GM12878 (cell line): ENCODE data around the gene CNGB1. TPM values are rescaled to one million over a fixed set of nuclear protein-coding genes. Genes with fewer than 3 reads are reported as not detected.

ENCODE experiments used
- ATAC-seq: fragments of 200-7000 bp; cut with Tn5 transposase; 3 replicates; pipeline ENCODE4 v1.9.1; 2020; ENCODE audit warnings: mild to moderate bottlenecking, moderate library complexity
- BruUV-seq: library from RNA; stranded (reverse); fragments of 400-500 nt; replicated peaks from 2 replicates; lab custom pipeline; 2021; lab: Mats Ljungman, UMichigan
- CTCF ChIA-PET: fragments of 300-600 bp; sonication (Branson Sonifier 250); formaldehyde crosslinking; extraction: SDS; loops from one replicate; lab custom pipeline; 2021; ENCODE audit warnings: inconsistent platforms; lab: Yijun Ruan, JAX
- POLR2A ChIA-PET: fragments of 350-600 bp; formaldehyde crosslinking; extraction: SDS; loops from one replicate; lab custom pipeline; 2021; ENCODE audit warnings: inconsistent platforms; lab: Charles Lee
- RAD21 ChIA-PET: fragments of 300-600 bp; sonication (Branson Sonifier 250); formaldehyde crosslinking; loops from one replicate; lab custom pipeline; 2023; ENCODE audit warnings: antibody characterized with exemption; ENCODE audit not compliant: unreplicated experiment; lab: Charles Lee
- SMC1A ChIA-PET: fragments of 300-600 bp; sonication (Branson Sonifier 250); formaldehyde crosslinking; loops from one replicate; lab custom pipeline; 2023; ENCODE audit not compliant: unreplicated experiment, uncharacterized antibody; lab: Charles Lee
- DNase-seq: peaks from one replicate; pipeline ENCODE4 v3.0.0-alpha.2; 2011; ENCODE audit warnings: low read depth, low spot score
- FAIRE-seq: peaks from 3 replicates; lab custom pipeline; 2011; peaks lifted over from hg19 to GRCh38; lab: Jason Lieb, UNC
- H2AFZ ChIP-seq: 2 replicates; pipeline ENCODE4 v1.6.0; 2011; ENCODE audit warnings: low read depth, low read length, control low read depth; ENCODE audit not compliant: control insufficient read depth
- H3K27ac ChIP-seq: 2 replicates; pipeline ENCODE4 v1.5.1; 2011; ENCODE audit warnings: control low read depth; ENCODE audit not compliant: control insufficient read depth, insufficient read depth
- H3K27me3 ChIP-seq, 2 experiments: replicated peaks in 1 of 2; 2 replicates each; pipeline versions ENCODE4 v1.6.0 to v1.6.1; 2011; ENCODE audit warnings: low read length in 1 of 2; ENCODE audit not compliant: control insufficient read depth in 2 of 2, insufficient read depth in 2 of 2
- H3K36me3 ChIP-seq, 2 experiments: 2 replicates each; pipeline ENCODE4 v1.5.1; 2011; ENCODE audit warnings: low read length in 1 of 2; ENCODE audit not compliant: control insufficient read depth in 2 of 2, insufficient read depth in 2 of 2
- H3K4me1 ChIP-seq: 2 replicates; pipeline ENCODE4 v1.6.1; 2011; ENCODE audit warnings: mild to moderate bottlenecking, low read length, moderate library complexity, mixed read lengths; ENCODE audit not compliant: control insufficient read depth, insufficient read depth
- H3K4me2 ChIP-seq: 2 replicates; pipeline ENCODE4 v1.6.0; 2011; ENCODE audit warnings: control low read depth; ENCODE audit not compliant: control insufficient read depth, insufficient read depth
- H3K4me3 ChIP-seq: fragments of 200-600 bp; sonication (generic); 2 replicates; pipeline ENCODE4 v1.5.1; 2016
- H3K79me2 ChIP-seq: 2 replicates; pipeline ENCODE4 v1.6.0; 2011; ENCODE audit warnings: low read length; ENCODE audit not compliant: control insufficient read depth, insufficient read depth
- H3K9ac ChIP-seq: 2 replicates; pipeline ENCODE4 v1.8.0; 2011; ENCODE audit warnings: low read length, control low read depth, mixed read lengths; ENCODE audit not compliant: control insufficient read depth, insufficient read depth
- H3K9me3 ChIP-seq: replicated peaks from 3 replicates; pipeline ENCODE4 v1.5.1; 2011; ENCODE audit warnings: mild to moderate bottlenecking, low read length; ENCODE audit not compliant: control insufficient read depth, insufficient read depth
- H4K20me1 ChIP-seq: 2 replicates; pipeline ENCODE4 v1.6.0; 2011; ENCODE audit not compliant: control insufficient read depth, insufficient read depth
- ATF7 ChIP-seq: fragments of 450-650 bp; IDR thresholded peaks from 2 replicates; pipeline ENCODE4 v1.6.1; 2016; ENCODE audit warnings: low read depth, mild to moderate bottlenecking
- CBX5 ChIP-seq: sonication (generic); IDR thresholded peaks from 2 replicates; pipeline ENCODE4 v1.6.1; 2016; ENCODE audit warnings: low read depth, moderate library complexity, mild to moderate bottlenecking, inconsistent platforms
- CREB1 ChIP-seq: IDR thresholded peaks from 2 replicates; pipeline ENCODE4 v1.6.1; 2012; ENCODE audit warnings: low read depth, mild to moderate bottlenecking, inconsistent platforms
- CREM ChIP-seq: IDR thresholded peaks from 2 replicates; pipeline ENCODE4 v1.6.1; 2014; ENCODE audit warnings: antibody characterized with exemption, low read depth
- FOXM1 ChIP-seq: IDR thresholded peaks from 2 replicates; pipeline ENCODE4 v1.6.1; 2012; ENCODE audit warnings: low read depth, mild to moderate bottlenecking, inconsistent platforms, low read length, moderate library complexity
- HDGF ChIP-seq: fragments of 450-650 bp; IDR thresholded peaks from 2 replicates; pipeline ENCODE4 v1.6.1; 2016; ENCODE audit warnings: antibody characterized with exemption
- KLF5 ChIP-seq: fragments of 450-650 bp; IDR thresholded peaks from 2 replicates; pipeline ENCODE4 v1.6.1; 2014; ENCODE audit warnings: mild to moderate bottlenecking; ENCODE audit not compliant: partially characterized antibody
- MEF2A ChIP-seq: IDR thresholded peaks from 2 replicates; pipeline ENCODE4 v1.6.1; 2011; ENCODE audit warnings: low read depth, mild to moderate bottlenecking, low read length, moderate library complexity; ENCODE audit not compliant: insufficient read depth
- MTA3 ChIP-seq: IDR thresholded peaks from 2 replicates; pipeline ENCODE4 v1.6.1; 2012; ENCODE audit warnings: low read length, inconsistent platforms, borderline replicate concordance
- NBN ChIP-seq: fragments of 450-650 bp; IDR thresholded peaks from 2 replicates; pipeline ENCODE4 v1.6.1; 2016
- NR2F1 ChIP-seq: fragments of 450-650 bp; conservative IDR thresholded peaks from 2 replicates; pipeline ENCODE4 v1.6.1; 2017; ENCODE audit warnings: mild to moderate bottlenecking
- POLR2AphosphoS5 ChIP-seq: IDR thresholded peaks from 2 replicates; pipeline ENCODE4 v1.6.1; 2011; ENCODE audit warnings: mild to moderate bottlenecking, low read length, inconsistent platforms
- RUNX3 ChIP-seq: IDR thresholded peaks from 2 replicates; pipeline ENCODE4 v1.6.1; 2012; ENCODE audit warnings: low read length, inconsistent platforms
- SMC3 ChIP-seq: IDR thresholded peaks from 2 replicates; pipeline ENCODE4 v1.6.1; 2011; ENCODE audit warnings: low read length, improper control_type of control experiment, borderline replicate concordance
- SREBF1 ChIP-seq: IDR thresholded peaks from 2 replicates; pipeline ENCODE4 v1.6.1; 2012; ENCODE audit warnings: mild to moderate bottlenecking, low read length
- STAT3 ChIP-seq: IDR thresholded peaks from 2 replicates; pipeline ENCODE4 v1.6.1; 2011; ENCODE audit warnings: low read depth, low read length, improper control_type of control experiment
- SUZ12 ChIP-seq: fragments of 200-600 bp; sonication (generic); IDR thresholded peaks from one replicate; pipeline ENCODE4 v1.6.1; 2018; ENCODE audit warnings: antibody characterized with exemption, mild to moderate bottlenecking; ENCODE audit not compliant: unreplicated experiment
- ZNF217 ChIP-seq: fragments of 450-650 bp; IDR thresholded peaks from 2 replicates; pipeline ENCODE4 v1.6.1; 2017; ENCODE audit warnings: antibody characterized with exemption, mild to moderate bottlenecking
- ZNF384 ChIP-seq: IDR thresholded peaks from 2 replicates; pipeline ENCODE4 v1.6.1; 2012; ENCODE audit warnings: low read depth, mild to moderate bottlenecking, low read length, improper control_type of control experiment, borderline replicate concordance
- WGBS: methylation state at CpG from one replicate; pipeline ENCODE4 v1.1.6; 2016; ENCODE audit warnings: low lambda C conversion rate; ENCODE audit not compliant: insufficient replicate concordance, insufficient coverage; ENCODE audit errors: missing lambda C conversion rate; 5-methylcytosine and 5-hydroxymethylcytosine counted together
- in situ Hi-C: fragments of 300-500 bp; cut with MboI; formaldehyde crosslinking; loops from 9 replicates; pipeline ENCODE4 v1.14.3; 2018; ENCODE audit warnings: mixed read lengths
- intact Hi-C: fragments of 100-400 bp; cut with micrococcal nuclease; formaldehyde crosslinking; loops from one replicate; pipeline ENCODE4 v1.14.2; 2022; ENCODE audit not compliant: unreplicated experiment
- polyA plus RNA-seq, 11 experiments: library from polyadenylated mRNA; depleted of rRNA in 4 of 11; unstranded in 6 of 11; stranded (reverse) in 5 of 11; fragments of >200 nt; fragmentation: Nextera tagmentation in 4 of 11; fragmentation: Illumina TruSeq in 1 of 11; extraction: Ambion mirVana in 4 of 11; extraction: Trizol in 1 of 11; gene quantifications; 1 replicate in 1 of 11; 2 replicates in 10 of 11; pipeline versions ENCODE4 v1.2.1 to v1.2.3, GENCODE V29; 2011 to 2016; ENCODE audit warnings: inconsistent platforms in 2 of 11, missing spikeins in 2 of 11, low read depth in 1 of 11
- total RNA-seq, 4 experiments: library from RNA; depleted of rRNA in 3 of 4; stranded (reverse); fragments of >200 nt in 3 of 4; fragmentation: Illumina TruSeq in 1 of 4; extraction: Trizol in 1 of 4; gene quantifications; 2 replicates each; pipeline versions ENCODE4 v1.2.1 to v1.2.3, GENCODE V29; 2013 to 2021
- TF ChIP-seq, protein P1 (sequence below): IDR thresholded peaks from 2 replicates; pipeline ENCODE4 v1.6.1; 2012; ENCODE audit warnings: low read depth, low read length, improper control_type of control experiment

The CNGB1 gene
- total and polyA plus RNA-seq, 10 of the 15 experiments (the other 5 are each of a cell fraction or from before 2014, with no cell fraction given): 0.03 TPM; not detected in 9

DNA sequence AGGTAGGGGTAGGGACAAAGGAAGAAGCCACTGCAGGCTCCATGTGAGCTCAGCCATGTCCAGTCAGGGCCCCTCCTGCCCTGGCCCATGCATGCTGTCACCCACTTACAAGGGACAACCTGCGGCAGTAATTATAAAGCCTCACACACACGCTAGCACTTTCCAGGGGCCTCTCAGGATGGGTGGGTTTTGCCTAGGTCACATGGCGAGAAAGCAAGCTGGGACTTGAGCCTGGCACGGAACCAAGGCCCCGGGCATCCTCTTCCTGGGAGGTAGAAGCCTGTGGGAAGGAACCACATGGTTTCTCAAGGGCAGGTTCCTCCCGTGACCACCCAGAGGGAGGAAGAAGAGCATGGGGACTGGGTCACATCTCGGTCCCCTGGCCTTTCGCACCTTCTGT, 22.5 kb upstream of the CNGB1 start:
- H3K9ac ChIP-seq: no peak overlapping the region
- in situ Hi-C loops (no loop called here), intact Hi-C loops (no loop called here)
- no peak overlapping the region for H2AFZ ChIP-seq
- H3K9me3 ChIP-seq: no peaks in the 10 kb centered on the region
- DNase-seq (no peak), FAIRE-seq (no peak), ATAC-seq (no peak)
- POLR2A ChIA-PET: interaction anchor here (0.5 kb wide), 1 partner anchor 38 kb away, joined by 3 read pairs; no protein-coding TSS in a partner anchor
- TF ChIP-seq SUZ12: no peak
- TF ChIP-seq, protein P1, sequence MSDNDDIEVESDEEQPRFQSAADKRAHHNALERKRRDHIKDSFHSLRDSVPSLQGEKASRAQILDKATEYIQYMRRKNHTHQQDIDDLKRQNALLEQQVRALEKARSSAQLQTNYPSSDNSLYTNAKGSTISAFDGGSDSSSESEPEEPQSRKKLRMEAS: no peak
- TF ChIP-seq MTA3: no peak
- TF ChIP-seq CREM: no peak
- TF ChIP-seq RUNX3: no peak
- no peak for TF ChIP-seq ZNF217
- TF ChIP-seq ZNF384: no peak
- TF ChIP-seq NBN: no peak
- no peak for TF ChIP-seq CBX5
- no peak for TF ChIP-seq STAT3
- TF ChIP-seq KLF5: no peak
- no peak for TF ChIP-seq HDGF
- no peak for TF ChIP-seq POLR2AphosphoS5
- no peak for TF ChIP-seq FOXM1
- no peak for TF ChIP-seq MEF2A
- TF ChIP-seq SREBF1: no peak
- no peak for TF ChIP-seq SMC3
- TF ChIP-seq CREB1: no peak
- no peak for TF ChIP-seq NR2F1
- no peak for TF ChIP-seq ATF7
- H3K27me3 ChIP-seq: no peaks in the 10 kb centered on the region
- CTCF ChIA-PET: no interaction called here
- SMC1A ChIA-PET: no interaction called here
- RAD21 ChIA-PET: no interaction called here
- H3K36me3 ChIP-seq: no peaks in the 10 kb centered on the region; a peak in 1 of 4 replicates
- 90% methylated on average over 8 of the region's 8 CpGs for WGBS
- H3K4me3 ChIP-seq: no peak overlapping the region
- H3K4me2 ChIP-seq: no peak overlapping the region
- BruUV-seq: no TSS peak
- H3K79me2 ChIP-seq: no peaks in the 10 kb centered on the region
- no peak overlapping the region for H3K27ac ChIP-seq
- H4K20me1 ChIP-seq: no peaks in the 10 kb centered on the region
- H3K4me1 ChIP-seq: no peaks in the 10 kb centered on the region
